GM21576 (cell line): Measurements from ENCODE around the gene ERBB2.

Source experiments
- ATAC-seq: cut with Tn5 transposase; IDR thresholded peaks from one replicate; pipeline ENCODE4 v1.9.1; 2021; ENCODE audit warnings: mild to moderate bottlenecking, moderate library complexity; ENCODE audit not compliant: unreplicated experiment

The ERBB2 gene

DNA sequence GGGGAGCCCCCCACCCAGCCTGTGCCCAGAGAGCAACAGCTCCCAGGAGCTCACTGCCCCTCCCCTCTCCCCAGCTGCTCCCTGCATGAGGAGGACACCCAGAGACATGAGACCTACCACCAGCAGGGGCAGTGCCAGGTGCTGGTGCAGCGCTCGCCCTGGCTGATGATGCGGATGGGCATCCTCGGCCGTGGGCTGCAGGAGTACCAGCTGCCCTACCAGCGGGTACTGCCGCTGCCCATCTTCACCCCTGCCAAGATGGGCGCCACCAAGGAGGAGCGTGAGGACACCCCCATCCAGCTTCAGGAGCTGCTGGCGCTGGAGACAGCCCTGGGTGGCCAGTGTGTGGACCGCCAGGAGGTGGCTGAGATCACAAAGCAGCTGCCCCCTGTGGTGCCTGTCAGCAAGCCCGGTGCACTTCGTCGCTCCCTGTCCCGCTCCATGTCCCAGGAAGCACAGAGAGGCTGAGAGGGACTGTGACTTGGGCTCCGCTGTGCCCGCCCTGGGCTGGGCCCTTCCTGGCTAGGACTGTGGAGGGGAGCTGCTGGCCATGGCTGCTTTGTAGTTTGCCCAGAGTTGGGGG lies 34.1 kb upstream of the ERBB2 start:
- ATAC-seq, result no peak

DNA sequence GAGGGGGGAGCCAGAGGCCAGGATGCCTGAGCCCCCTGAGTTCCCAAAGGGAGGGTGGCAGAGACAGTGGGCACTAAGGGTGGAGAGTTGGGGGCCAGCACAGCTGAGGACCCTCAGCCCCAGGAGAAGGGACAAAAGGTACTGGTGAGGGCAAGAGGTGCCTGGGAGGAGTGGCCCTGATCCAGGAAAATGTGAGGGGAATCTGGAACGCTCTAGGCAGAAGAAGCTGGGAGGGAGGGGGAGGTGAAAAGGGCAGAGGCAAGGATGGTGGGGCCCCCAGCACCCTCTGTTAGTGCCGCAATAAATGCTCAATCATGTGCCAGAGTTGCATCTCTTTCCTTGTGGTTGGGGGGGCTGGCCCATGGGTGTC lies 33.6 kb upstream of the ERBB2 start:
- no peak for ATAC-seq

DNA sequence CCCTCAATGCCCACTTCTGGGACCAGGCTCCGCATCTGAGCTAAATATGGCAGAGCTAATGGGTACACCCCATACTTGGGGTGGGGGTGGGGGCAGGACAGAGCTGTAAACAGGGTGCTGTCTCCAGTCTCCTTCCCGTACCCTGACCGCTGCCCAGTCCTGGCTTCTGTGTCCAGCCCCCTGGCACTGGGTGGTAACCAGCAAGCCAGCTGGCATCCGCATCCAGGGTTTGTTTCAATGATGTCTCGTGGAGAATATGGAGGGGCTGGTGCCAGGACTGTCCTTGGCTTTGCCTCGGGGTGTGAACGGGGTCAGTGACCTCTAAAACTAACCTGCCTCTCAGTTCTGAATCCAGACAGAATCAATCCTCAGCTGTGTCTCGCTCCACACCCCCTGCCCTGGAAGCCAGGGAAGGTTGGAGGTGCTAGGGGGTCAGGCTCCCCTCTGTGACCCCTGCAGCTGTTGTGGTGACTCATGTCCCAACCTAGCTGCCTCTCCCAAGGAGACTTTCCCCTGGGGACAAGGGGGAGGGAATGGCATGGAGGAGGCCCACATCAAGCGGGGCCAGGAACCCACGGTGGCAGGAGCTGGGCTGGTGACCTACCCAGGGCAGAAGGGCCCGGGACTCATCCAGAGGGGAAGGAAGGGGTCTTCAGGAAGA lies 33.1 kb upstream of the ERBB2 start:
- no peak for ATAC-seq

- ATAC-seq, result no peak
These were observed 32.5 kb upstream of the ERBB2 start for GRCh38 chr17:39667262-39667944.

DNA sequence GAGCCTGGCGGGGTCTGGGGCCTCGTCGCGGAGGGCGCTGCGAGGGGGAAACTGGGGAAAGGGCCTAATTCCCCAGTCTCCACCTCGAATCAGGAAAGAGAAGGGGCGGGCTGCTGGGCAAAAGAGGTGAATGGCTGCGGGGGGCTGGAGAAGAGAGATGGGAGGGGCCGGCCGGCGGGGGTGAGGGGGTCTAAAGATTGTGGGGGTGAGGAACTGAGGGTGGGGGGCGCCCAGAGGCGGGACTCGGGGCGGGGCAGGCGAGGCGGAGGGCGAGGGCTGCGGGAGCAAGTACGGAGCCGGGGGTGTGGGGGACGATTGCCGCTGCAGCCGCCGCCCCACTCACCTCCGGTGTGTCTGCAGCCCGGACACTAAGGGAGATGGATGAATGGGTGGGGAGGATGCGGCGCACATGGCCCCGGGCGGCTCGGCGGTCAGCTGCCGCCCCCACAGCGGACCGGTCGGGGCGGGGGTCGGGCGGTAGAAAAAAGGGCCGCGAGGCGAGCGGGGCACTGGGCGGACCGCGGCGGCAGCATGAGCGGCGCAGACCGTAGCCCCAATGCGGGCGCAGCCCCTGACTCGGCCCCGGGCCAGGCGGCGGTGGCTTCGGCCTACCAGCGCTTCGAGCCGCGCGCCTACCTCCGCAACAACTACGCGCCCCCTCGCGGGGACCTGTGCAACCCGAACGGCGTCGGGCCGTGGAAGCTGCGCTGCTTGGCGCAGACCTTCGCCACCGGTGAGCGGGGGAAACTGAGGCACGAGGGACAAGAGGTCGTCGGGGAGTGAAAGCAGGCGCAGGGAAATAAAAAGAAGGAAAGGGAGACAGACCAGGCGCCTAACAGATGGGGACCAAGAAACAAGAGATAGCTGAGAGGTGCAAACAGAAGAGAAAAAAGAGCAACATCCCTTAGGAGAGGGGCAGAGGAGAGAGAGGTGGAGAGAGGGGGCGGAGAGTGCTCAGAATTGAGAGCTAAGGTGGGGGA lies 31.6 kb upstream of the ERBB2 start, which contains the start of gene PNMT:
PNMT (plus strand) TSS at position 509 of the 980 bp plus-strand sequence; CDS start at position 532, 23 bp downstream.
- ATAC-seq, result no peak

DNA sequence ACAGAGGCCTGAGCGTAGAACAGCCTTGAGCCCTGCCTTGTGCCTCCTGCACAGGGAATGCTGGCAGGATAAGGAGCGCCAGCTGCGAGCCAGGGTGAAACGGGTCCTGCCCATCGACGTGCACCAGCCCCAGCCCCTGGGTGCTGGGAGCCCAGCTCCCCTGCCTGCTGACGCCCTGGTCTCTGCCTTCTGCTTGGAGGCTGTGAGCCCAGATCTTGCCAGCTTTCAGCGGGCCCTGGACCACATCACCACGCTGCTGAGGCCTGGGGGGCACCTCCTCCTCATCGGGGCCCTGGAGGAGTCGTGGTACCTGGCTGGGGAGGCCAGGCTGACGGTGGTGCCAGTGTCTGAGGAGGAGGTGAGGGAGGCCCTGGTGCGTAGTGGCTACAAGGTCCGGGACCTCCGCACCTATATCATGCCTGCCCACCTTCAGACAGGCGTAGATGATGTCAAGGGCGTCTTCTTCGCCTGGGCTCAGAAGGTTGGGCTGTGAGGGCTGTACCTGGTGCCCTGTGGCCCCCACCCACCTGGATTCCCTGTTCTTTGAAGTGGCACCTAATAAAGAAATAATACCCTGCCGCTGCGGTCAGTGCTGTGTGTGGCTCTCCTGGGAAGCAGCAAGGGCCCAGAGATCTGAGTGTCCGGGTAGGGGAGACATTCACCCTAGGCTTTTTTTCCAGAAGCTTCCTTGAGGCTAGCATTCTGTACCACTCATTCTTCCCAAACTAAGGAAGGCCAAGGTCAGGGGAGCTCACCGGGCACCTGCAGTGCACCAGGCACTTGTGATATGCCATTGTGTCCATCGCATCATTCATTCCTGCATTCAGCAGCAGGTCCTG lies 29.7 kb upstream of the ERBB2 start:
- ATAC-seq, result no peak

DNA sequence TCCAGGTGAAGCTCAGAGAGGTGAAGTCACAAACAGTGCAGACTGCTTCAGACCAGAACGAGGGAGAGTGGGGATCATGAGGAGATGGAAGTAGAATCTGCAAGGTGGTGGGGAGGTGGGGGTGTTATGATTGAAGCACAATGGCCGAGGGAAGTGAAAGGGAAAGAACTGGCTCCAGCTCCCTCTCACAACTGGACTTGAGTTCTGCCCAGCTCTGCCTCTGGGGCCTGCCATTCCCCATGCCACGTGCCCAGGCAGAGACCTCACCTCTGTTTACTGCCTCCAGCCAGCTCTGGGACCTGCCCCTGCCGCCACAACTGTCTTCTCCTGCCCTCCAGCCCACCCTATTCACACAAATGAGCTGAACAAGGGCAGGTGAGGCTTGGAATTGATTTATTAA lies 29.1 kb upstream of the ERBB2 start:
- no peak for ATAC-seq

- ATAC-seq, result no peak
These were observed 28.0 kb upstream of the ERBB2 start for GRCh38 chr17:39671651-39672521.

GRCh38 chr17:39672522-39673334 lies 27.1 kb upstream of the ERBB2 start:
- ATAC-seq, result no peak

- no peak for ATAC-seq
These were observed 26.4 kb upstream of the ERBB2 start for GRCh38 chr17:39673335-39674081.

- ATAC-seq, result no peak
These were observed 25.7 kb upstream of the ERBB2 start for GRCh38 chr17:39674179-39674578.

DNA sequence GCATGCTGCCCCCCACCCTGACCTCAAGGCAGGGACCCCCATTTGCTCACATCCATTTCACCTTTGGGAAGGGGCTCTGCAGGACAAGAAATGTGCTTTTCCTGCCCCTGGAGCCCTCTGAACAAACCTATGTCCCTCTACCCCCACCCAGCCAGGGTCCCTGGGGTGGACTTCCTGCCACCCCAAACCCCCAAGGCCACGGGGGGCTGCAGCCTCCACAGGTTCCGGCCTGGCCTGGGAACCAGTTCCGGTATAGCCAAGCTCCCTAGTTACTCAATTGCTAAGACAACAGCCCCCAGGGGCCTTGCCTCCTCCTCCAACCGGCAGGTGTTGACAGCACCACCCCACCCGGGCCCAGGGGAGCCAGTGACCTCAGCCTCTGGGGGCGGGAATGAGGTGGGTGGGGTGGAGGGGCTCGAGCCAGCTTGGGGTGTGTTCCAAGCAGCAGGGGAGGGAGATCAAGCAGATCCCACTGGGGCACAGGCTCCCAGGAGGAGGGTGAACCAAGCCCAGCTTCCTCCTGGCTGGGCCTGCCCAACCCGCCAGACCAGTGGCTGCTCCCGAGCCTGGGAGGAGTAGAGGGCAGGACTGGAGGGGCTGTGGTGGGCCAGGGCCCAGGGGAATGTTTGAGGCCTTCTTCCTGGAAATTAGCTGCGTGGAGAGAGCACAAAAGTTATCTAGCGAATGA lies 25.0 kb upstream of the ERBB2 start:
- no peak for ATAC-seq

DNA sequence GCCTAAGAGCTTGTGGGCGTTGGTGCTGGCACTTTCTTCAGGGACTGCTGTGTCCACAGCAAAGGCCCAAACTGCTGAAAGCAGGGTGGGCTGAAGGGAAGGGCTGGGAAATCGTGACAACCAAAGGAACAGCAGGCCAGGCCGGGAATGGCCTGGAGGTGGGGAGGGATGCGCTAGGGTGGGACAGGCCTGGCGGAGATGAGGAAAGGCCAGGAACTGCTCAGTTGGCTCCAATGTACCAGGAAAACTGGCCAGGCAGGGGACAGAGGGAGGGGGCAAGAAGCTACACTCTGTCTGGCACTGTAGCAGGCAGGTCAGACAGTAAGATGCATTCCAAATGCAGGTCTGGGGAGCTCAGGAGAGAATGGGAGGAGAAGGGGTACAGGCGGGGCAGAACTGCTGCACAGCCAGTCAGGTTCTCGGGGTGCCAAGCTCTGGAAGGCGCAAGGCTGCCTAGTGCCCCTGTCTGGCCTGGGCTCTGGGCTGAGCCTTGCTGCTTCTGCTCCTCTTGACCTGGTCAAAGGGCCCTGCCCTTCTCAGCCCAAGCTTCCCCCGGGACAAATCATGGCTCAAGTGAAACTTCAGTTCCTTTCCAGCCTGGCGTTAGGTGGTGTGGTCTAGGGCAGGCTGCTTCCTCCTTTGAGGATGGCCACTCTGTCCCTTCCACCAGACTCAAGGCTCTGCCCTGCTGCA lies 24.3 kb upstream of the ERBB2 start:
- no peak for ATAC-seq

DNA sequence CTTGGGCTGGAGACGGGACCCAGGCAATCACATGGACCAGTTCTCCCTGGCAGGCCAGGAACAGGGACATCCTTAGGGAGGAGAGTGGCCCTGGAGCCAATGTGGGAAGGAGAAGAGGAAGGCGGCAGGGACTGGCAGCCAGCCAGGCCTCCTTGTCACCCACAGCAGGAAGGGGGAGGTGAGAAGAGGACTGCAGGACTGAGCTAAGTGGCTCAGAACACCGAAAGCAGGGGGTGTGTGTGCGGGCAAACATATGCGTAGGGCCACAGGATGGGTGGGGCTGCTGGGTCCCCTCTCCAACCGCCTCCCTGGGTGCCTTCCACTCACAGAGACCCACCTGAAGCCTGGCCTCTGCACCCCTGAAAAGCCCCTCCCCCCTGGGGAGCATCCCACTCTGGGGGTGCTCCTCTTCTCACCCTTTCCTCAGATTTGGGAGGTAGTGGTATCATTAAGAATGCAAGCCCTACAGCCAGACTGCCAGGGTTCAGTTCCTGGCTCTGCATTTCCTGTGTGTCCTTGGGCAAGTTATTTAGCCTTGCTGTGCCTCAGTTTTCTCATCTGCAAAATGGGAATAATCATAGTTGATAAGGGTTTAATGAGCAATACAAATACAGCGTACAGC lies 23.6 kb upstream of the ERBB2 start:
- ATAC-seq, result no peak

DNA sequence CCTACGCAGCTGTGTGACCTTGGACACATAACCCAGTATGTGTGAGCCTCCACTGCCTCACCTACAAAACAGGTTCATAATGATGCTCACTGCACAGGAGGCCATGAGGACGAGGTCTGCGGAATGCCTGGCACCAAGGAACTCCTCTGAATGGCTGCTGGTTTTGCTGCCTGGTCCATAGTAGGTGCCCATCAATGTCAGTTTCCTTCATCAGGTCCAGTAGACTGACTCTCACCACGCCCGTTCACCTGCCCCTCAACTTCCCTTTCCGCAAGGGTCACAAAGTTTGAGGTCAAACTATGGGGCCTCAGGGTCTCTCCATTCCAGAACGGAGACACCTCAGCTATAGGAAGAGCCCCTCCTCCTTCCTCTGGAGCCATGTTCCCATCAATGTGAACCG lies 22.8 kb upstream of the ERBB2 start:
- no peak for ATAC-seq
